ENCODE measurements around the gene KRT73.

KRT73 gene

GRCh38 chr12:52559979-52560378 is 58.4 kb downstream of the KRT73 start:
- DNase-seq, result no peak

- DNase-seq, result no peak
Measured at GRCh38 chr12:52558781-52559445, 59.4 kb downstream of the KRT73 start.

Measured in activated effector memory CD4-positive, alpha-beta T cell treated with anti-CD3 and anti-CD28 coated beads, Interleukin-2, amount 50 U/mL, for 16 hours (primary cell).